Measurements from ENCODE around the gene SEC61B.

DNA sequence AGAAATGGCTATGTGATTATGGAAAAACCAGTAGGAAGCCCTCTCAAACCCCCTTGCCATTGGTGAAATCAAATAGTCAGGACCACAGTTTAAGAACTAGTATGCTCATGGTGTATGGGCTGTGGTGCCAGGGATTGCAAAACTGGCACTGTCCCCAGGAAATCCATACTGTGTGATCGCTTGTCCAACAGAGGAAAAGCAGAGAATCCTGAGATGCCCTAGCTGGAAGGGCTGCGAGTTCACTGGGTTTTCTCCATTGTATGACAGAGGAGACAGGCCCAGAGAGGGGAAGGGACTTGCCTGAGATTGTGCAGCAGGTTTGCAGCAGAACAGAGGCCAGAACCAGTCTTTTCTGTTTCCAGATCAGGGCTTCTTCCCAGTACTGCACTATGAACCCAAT is 12.5 kb downstream of the SEC61B start:
- TF ChIP-seq YY1 (IDR thresholded peaks at IDR 0.05; ENCODE audit: insufficient read depth, insufficient read length) (no peak), SUZ12 (IDR thresholded peaks at IDR 0.05; ENCODE audit: extremely low read depth, insufficient read depth, insufficient read length) (no peak), ZNF274 (IDR thresholded peaks at IDR 0.05; ENCODE audit: low read depth, low read length) (no peak)
